IMR-90 (cell line): ENCODE measurements around the gene DRD4. TPM values are rescaled to one million over a fixed set of nuclear protein-coding genes. Genes with fewer than 3 reads are reported as not detected.

Experiments
- ATAC-seq: fragments of 200-7000 bp; cut with Tn5 transposase; 2 replicates; pipeline ENCODE4 v1.9.1; 2020; ENCODE audit warnings: low read depth, mild to moderate bottlenecking, moderate library complexity
- BruUV-seq: library from RNA; stranded (reverse); fragments of 400-500 nt; replicated peaks from 2 replicates; lab custom pipeline; 2021; lab: Mats Ljungman, UMichigan
- CTCF ChIA-PET: fragments of 300-600 bp; formaldehyde crosslinking; extraction: SDS; loops from one replicate; lab custom pipeline; 2021; ENCODE audit warnings: antibody characterized with exemption; lab: Yijun Ruan, JAX
- POLR2A ChIA-PET: fragments of 300-600 bp; sonication (Branson Sonifier 250); formaldehyde crosslinking; loops from one replicate; lab custom pipeline; 2022; ENCODE audit warnings: antibody characterized with exemption; ENCODE audit not compliant: unreplicated experiment; lab: Charles Lee
- DNase-seq: peaks from one replicate; pipeline ENCODE4 v3.0.0; 2013
- H2AFZ ChIP-seq: replicated peaks from 2 replicates; pipeline ENCODE3; 2013; ENCODE audit warnings: low read length, mild to moderate bottlenecking; ENCODE audit not compliant: poor library complexity
- H2AK5ac ChIP-seq: 2 replicates; pipeline ENCODE4 v1.6.1; 2013; ENCODE audit warnings: low read depth, low read length, inconsistent platforms
- H2AK9ac ChIP-seq: replicated peaks from 2 replicates; pipeline ENCODE3; 2013; ENCODE audit warnings: mild to moderate bottlenecking, low read depth, low read length, moderate library complexity; ENCODE audit not compliant: poor library complexity
- H2BK120ac ChIP-seq: 2 replicates; pipeline ENCODE4 v1.6.1; 2013; ENCODE audit warnings: low read depth, low read length, inconsistent platforms
- H2BK15ac ChIP-seq: 3 replicates; pipeline ENCODE4 v1.6.1; 2013; ENCODE audit warnings: low read depth, low read length, inconsistent platforms
- H2BK20ac ChIP-seq: 2 replicates; pipeline ENCODE4 v1.6.1; 2013; ENCODE audit warnings: low read depth, mild to moderate bottlenecking, inconsistent platforms, low read length, moderate library complexity
- H2BK5ac ChIP-seq: 2 replicates; pipeline ENCODE4 v1.6.1; 2013; ENCODE audit warnings: mild to moderate bottlenecking, low read depth, low read length, inconsistent platforms; ENCODE audit not compliant: poor library complexity, severe bottlenecking
- H3K14ac ChIP-seq: replicated peaks from 2 replicates; pipeline ENCODE4 v1.6.1; 2013; ENCODE audit warnings: low read depth, low read length, inconsistent platforms
- H3K18ac ChIP-seq: 2 replicates; pipeline ENCODE4 v1.6.1; 2013; ENCODE audit warnings: low read depth, low read length, control low read depth
- H3K23ac ChIP-seq: 2 replicates; pipeline ENCODE4 v1.6.1; 2013; ENCODE audit warnings: low read depth, low read length, inconsistent platforms
- H3K27ac ChIP-seq: 2 replicates; pipeline ENCODE4 v1.5.1; 2013; ENCODE audit warnings: mild to moderate bottlenecking, control low read depth, low read length; ENCODE audit not compliant: insufficient read depth
- H3K27me3 ChIP-seq: 2 replicates; pipeline ENCODE4 v1.6.1; 2013; ENCODE audit warnings: low read length; ENCODE audit not compliant: control insufficient read depth, insufficient read depth
- H3K36me3 ChIP-seq: 2 replicates; pipeline ENCODE4 v1.6.1; 2013; ENCODE audit warnings: low read length, mixed read lengths; ENCODE audit not compliant: control insufficient read depth, insufficient read depth
- H3K4ac ChIP-seq: 2 replicates; pipeline ENCODE4 v1.6.1; 2013; ENCODE audit warnings: low read depth, low read length, inconsistent platforms
- H3K4me1 ChIP-seq: 2 replicates; pipeline ENCODE4 v1.6.1; 2013; ENCODE audit warnings: low read length, mixed read lengths; ENCODE audit not compliant: control insufficient read depth, insufficient read depth
- H3K4me2 ChIP-seq: 2 replicates; pipeline ENCODE4 v1.6.1; 2013; ENCODE audit warnings: low read depth, mild to moderate bottlenecking, control low read depth, low read length, moderate library complexity
- H3K4me3 ChIP-seq: 2 replicates; pipeline ENCODE4 v1.5.1; 2013; ENCODE audit warnings: low read depth, mild to moderate bottlenecking, control low read depth, low read length, moderate library complexity; ENCODE audit not compliant: insufficient read depth
- H3K56ac ChIP-seq: 2 replicates; pipeline ENCODE4 v1.6.1; 2013; ENCODE audit warnings: low read length, inconsistent platforms; ENCODE audit not compliant: insufficient read depth; ENCODE audit errors: extremely low read depth
- H3K79me1 ChIP-seq, 2 experiments: 2 replicates each; pipeline ENCODE4 v1.6.1; 2013; ENCODE audit warnings: low read length in 2 of 2, inconsistent platforms in 1 of 2, low read depth in 1 of 2
- H3K9ac ChIP-seq: 2 replicates; pipeline ENCODE4 v1.6.1; 2013; ENCODE audit warnings: low read depth, low read length, control low read depth
- H3K9me1 ChIP-seq: 2 replicates; pipeline ENCODE4 v1.6.1; 2013; ENCODE audit warnings: low read length, inconsistent platforms; ENCODE audit not compliant: insufficient read depth
- H3K9me3 ChIP-seq: 2 replicates; pipeline ENCODE4 v1.6.1; 2013; ENCODE audit warnings: low read length; ENCODE audit not compliant: control insufficient read depth, insufficient read depth
- H4K20me1 ChIP-seq: 2 replicates; pipeline ENCODE4 v1.6.1; 2013; ENCODE audit warnings: low read length, inconsistent platforms; ENCODE audit not compliant: insufficient read depth
- H4K5ac ChIP-seq: 2 replicates; pipeline ENCODE4 v1.6.1; 2013; ENCODE audit warnings: mild to moderate bottlenecking, low read depth, low read length, control low read depth
- H4K8ac ChIP-seq, 2 experiments: 2 replicates each; pipeline ENCODE4 v1.6.1; 2013; ENCODE audit warnings: low read depth in 2 of 2, low read length in 2 of 2, control low read depth in 1 of 2, inconsistent platforms in 1 of 2
- H4K91ac ChIP-seq: 2 replicates; pipeline ENCODE4 v1.6.1; 2013; ENCODE audit warnings: low read depth, low read length, inconsistent platforms; ENCODE audit not compliant: insufficient read depth
- BHLHE40 ChIP-seq: fragments of 150-350 bp; IDR thresholded peaks from 2 replicates; pipeline ENCODE4 v1.6.1; 2016; ENCODE audit warnings: mild to moderate bottlenecking, low read depth, low read length
- CEBPB ChIP-seq: IDR thresholded peaks from 2 replicates; pipeline ENCODE4 v1.6.1; 2012; ENCODE audit warnings: low read depth, low read length, improper control_type of control experiment
- CHD1 ChIP-seq: IDR thresholded peaks from 2 replicates; pipeline ENCODE4 v1.6.1; 2012; ENCODE audit warnings: low read depth, low read length, improper control_type of control experiment
- FOS ChIP-seq: fragments of 150-350 bp; IDR thresholded peaks from 2 replicates; pipeline ENCODE4 v1.6.1; 2016; ENCODE audit warnings: low read depth, low read length
- MAFK ChIP-seq: IDR thresholded peaks from 2 replicates; pipeline ENCODE4 v1.6.1; 2012; ENCODE audit warnings: low read depth, low read length, improper control_type of control experiment
- MAZ ChIP-seq: IDR thresholded peaks from 2 replicates; pipeline ENCODE4 v1.6.1; 2012; ENCODE audit warnings: low read depth, mild to moderate bottlenecking, low read length, improper control_type of control experiment, moderate library complexity, borderline replicate concordance
- MXI1 ChIP-seq: IDR thresholded peaks from 2 replicates; pipeline ENCODE4 v1.6.1; 2012; ENCODE audit warnings: low read depth, mild to moderate bottlenecking, low read length, moderate library complexity, borderline replicate concordance
- NFE2L2 ChIP-seq: fragments of 150-350 bp; IDR thresholded peaks from 2 replicates; pipeline ENCODE4 v1.6.1; 2016; ENCODE audit warnings: low read depth, mild to moderate bottlenecking, low read length
- POLR2A ChIP-seq: IDR thresholded peaks from 2 replicates; pipeline ENCODE4 v1.6.1; 2012; ENCODE audit warnings: mild to moderate bottlenecking, low read depth, low read length
- RAD21 ChIP-seq: IDR thresholded peaks from 2 replicates; pipeline ENCODE4 v1.6.1; 2012; ENCODE audit warnings: low read length, improper control_type of control experiment
- RCOR1 ChIP-seq: IDR thresholded peaks from 2 replicates; pipeline ENCODE4 v1.6.1; 2012; ENCODE audit warnings: mild to moderate bottlenecking, low read length, improper control_type of control experiment; ENCODE audit not compliant: insufficient replicate concordance
- RFX5 ChIP-seq: IDR thresholded peaks from 2 replicates; pipeline ENCODE4 v1.8.0; 2012; ENCODE audit warnings: low read depth, mild to moderate bottlenecking, low read length, moderate library complexity
- SMC3 ChIP-seq: fragments of 150-350 bp; IDR thresholded peaks from 2 replicates; pipeline ENCODE4 v1.6.1; 2016; ENCODE audit warnings: low read depth, mild to moderate bottlenecking, antibody characterized with exemption, low read length, moderate library complexity
- WGBS, 2 experiments: methylation state at CpG; one replicate each; pipeline versions ENCODE4 v1.1.5 to v1.1.7; 2013; ENCODE audit warnings: missing lambda C conversion rate in 2 of 2; ENCODE audit not compliant: insufficient read length in 1 of 2; ENCODE audit errors: extremely low coverage in 2 of 2; 5-methylcytosine and 5-hydroxymethylcytosine counted together
- dilution Hi-C: fragments of 300-500 bp; cut with HindIII; formaldehyde crosslinking; loops from one replicate; pipeline ENCODE4 v1.14.3; 2018; ENCODE audit warnings: low sequenced_read_pairs; ENCODE audit not compliant: unreplicated experiment
- in situ Hi-C: fragments of 300-500 bp; cut with MboI; formaldehyde crosslinking; loops from 3 replicates; pipeline ENCODE4 v1.14.3; 2019; ENCODE audit warnings: low sequenced_read_pairs, inconsistent platforms, mixed read lengths
- intact Hi-C: fragments of 100-400 bp; cut with micrococcal nuclease; formaldehyde crosslinking; loops from 2 replicates; pipeline ENCODE4 v1.10.0; 2022
- polyA plus RNA-seq, 3 experiments: library from polyadenylated mRNA; depleted of rRNA; stranded (reverse); fragments of >200 nt; gene quantifications; 2 replicates each; pipeline ENCODE4 v1.2.3, GENCODE V29; 2012; ENCODE audit warnings: low replicate concordance in 1 of 3
- total RNA-seq: library from RNA; depleted of rRNA; stranded (reverse); fragments of >200 nt; gene quantifications from 2 replicates; pipeline ENCODE4 v1.2.3, GENCODE V29; 2012
- TF ChIP-seq, protein P1 (sequence below): conservative IDR thresholded peaks from 2 replicates; pipeline ENCODE4 v1.5.1; 2012; ENCODE audit warnings: mild to moderate bottlenecking, low read depth, low read length, improper control_type of control experiment
- TF ChIP-seq, protein P2 (sequence below): fragments of 150-350 bp; IDR thresholded peaks from 2 replicates; pipeline ENCODE4 v1.6.1; 2016; ENCODE audit warnings: low read depth, mild to moderate bottlenecking, low read length, moderate library complexity, borderline replicate concordance
- TF ChIP-seq, protein P3 (sequence below): fragments of 150-350 bp; IDR thresholded peaks from 2 replicates; pipeline ENCODE4 v1.6.1; 2017; ENCODE audit warnings: mild to moderate bottlenecking, antibody characterized with exemption, low read length, low read depth

DRD4 gene
- total and polyA plus RNA-seq, 2 of the 4 experiments (the other 2 are of a cell fraction), result not detected

DNA sequence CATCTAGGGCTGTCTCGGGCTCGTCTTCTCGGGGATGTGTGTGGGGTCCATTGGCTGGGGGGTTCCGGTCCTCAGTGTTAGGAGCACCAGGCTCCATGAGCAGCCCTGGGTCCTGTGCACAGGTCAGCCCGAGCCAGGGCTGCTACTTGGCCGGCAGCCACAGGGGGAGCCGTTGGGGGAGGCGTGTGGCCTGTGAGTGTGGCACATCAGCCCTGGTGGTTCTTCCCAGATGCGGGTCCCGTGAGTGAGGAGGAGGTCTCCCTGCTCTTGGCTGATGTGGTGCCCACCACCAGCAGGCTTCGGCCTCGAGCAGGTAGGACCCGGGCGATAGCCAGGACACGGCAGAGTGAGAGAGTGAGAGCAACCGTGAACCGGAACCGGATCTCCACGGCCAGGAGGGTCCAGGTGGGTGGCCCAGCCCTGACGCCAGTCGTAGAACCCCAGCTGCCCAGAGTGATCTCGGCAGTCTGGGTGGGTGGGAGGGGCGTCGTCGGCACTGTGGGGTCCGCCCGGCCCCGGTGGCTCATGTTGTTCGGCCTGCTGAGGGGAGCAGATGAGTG, 39.8 kb upstream of the DRD4 start:
- no peak overlapping the region for H4K5ac ChIP-seq
- H2BK120ac ChIP-seq, result no peak overlapping the region
- H3K36me3 ChIP-seq, result peaks cover 78% of the 10 kb centered on the region
- H3K9me1 ChIP-seq, result no peaks in the 10 kb centered on the region
- no peak overlapping the region for H2AK5ac ChIP-seq
- no peak overlapping the region for H3K4me2 ChIP-seq
- ATAC-seq, result no peak
- intact Hi-C loops (no loop called here), in situ Hi-C loops (no loop called here), dilution Hi-C loops (no loop called here)
- no peaks in the 10 kb centered on the region for H3K27me3 ChIP-seq
- H4K20me1 ChIP-seq, result peaks cover 32% of the 10 kb centered on the region
- BruUV-seq, result no TSS peak
- H3K9ac ChIP-seq, result no peak overlapping the region
- no peak overlapping the region for H4K91ac ChIP-seq
- H3K9me3 ChIP-seq, result no peaks in the 10 kb centered on the region
- no peak overlapping the region for H3K4me3 ChIP-seq
- no peak overlapping the region for H3K56ac ChIP-seq
- no peak overlapping the region for H3K4ac ChIP-seq
- no peak overlapping the region for H3K23ac ChIP-seq
- H3K14ac ChIP-seq, result no peak overlapping the region
- ChIA-PET CTCF (no interaction called here), POLR2A (no interaction called here)
- WGBS, 2 experiments, result 100% methylated on average over 4 of the region's 29 CpGs; no CpG with 5 or more reads in 1 of the 2 experiments
- H2BK5ac ChIP-seq, result no peak overlapping the region
- H3K18ac ChIP-seq, result no peak overlapping the region
- H3K79me1 ChIP-seq, result peaks cover 27 to 59% of the 10 kb centered on the region in 2 experiments
- no peak overlapping the region for H2BK15ac ChIP-seq
- no peak overlapping the region for H2AFZ ChIP-seq
- no peak for TF ChIP-seq SMC3
- no peak for TF ChIP-seq RCOR1
- TF ChIP-seq RAD21, result no peak
- TF ChIP-seq RFX5, result no peak
- TF ChIP-seq, protein P1, sequence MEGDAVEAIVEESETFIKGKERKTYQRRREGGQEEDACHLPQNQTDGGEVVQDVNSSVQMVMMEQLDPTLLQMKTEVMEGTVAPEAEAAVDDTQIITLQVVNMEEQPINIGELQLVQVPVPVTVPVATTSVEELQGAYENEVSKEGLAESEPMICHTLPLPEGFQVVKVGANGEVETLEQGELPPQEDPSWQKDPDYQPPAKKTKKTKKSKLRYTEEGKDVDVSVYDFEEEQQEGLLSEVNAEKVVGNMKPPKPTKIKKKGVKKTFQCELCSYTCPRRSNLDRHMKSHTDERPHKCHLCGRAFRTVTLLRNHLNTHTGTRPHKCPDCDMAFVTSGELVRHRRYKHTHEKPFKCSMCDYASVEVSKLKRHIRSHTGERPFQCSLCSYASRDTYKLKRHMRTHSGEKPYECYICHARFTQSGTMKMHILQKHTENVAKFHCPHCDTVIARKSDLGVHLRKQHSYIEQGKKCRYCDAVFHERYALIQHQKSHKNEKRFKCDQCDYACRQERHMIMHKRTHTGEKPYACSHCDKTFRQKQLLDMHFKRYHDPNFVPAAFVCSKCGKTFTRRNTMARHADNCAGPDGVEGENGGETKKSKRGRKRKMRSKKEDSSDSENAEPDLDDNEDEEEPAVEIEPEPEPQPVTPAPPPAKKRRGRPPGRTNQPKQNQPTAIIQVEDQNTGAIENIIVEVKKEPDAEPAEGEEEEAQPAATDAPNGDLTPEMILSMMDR, result no peak
- TF ChIP-seq, protein P2, sequence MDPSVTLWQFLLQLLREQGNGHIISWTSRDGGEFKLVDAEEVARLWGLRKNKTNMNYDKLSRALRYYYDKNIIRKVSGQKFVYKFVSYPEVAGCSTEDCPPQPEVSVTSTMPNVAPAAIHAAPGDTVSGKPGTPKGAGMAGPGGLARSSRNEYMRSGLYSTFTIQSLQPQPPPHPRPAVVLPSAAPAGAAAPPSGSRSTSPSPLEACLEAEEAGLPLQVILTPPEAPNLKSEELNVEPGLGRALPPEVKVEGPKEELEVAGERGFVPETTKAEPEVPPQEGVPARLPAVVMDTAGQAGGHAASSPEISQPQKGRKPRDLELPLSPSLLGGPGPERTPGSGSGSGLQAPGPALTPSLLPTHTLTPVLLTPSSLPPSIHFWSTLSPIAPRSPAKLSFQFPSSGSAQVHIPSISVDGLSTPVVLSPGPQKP, result no peak
- no peak for TF ChIP-seq CHD1
- TF ChIP-seq CEBPB, result no peak
- TF ChIP-seq, protein P3, sequence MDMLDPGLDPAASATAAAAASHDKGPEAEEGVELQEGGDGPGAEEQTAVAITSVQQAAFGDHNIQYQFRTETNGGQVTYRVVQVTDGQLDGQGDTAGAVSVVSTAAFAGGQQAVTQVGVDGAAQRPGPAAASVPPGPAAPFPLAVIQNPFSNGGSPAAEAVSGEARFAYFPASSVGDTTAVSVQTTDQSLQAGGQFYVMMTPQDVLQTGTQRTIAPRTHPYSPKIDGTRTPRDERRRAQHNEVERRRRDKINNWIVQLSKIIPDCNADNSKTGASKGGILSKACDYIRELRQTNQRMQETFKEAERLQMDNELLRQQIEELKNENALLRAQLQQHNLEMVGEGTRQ, result no peak
- TF ChIP-seq NFE2L2, result no peak
- TF ChIP-seq POLR2A, result no peak
- no peak for TF ChIP-seq MAZ
- TF ChIP-seq FOS, result no peak
- TF ChIP-seq MXI1, result no peak
- no peak for TF ChIP-seq BHLHE40
- no peak for TF ChIP-seq MAFK
- no peak for DNase-seq
- H2AK9ac ChIP-seq, result no peak overlapping the region
- H2BK20ac ChIP-seq, result no peak overlapping the region
- no peak overlapping the region for H4K8ac ChIP-seq
- H3K4me1 ChIP-seq, result no peaks in the 10 kb centered on the region
- no peak overlapping the region for H3K27ac ChIP-seq
